OCI-LY7 (cell line): ENCODE measurements around the gene SMAD1. TPM values are rescaled to one million over a fixed set of nuclear protein-coding genes. Genes with fewer than 3 reads are reported as not detected.

Experiments used
- BruUV-seq: library from RNA; stranded (reverse); fragments of 400-500 nt; replicated peaks from 2 replicates; lab custom pipeline; 2021; lab: Mats Ljungman, UMichigan
- CTCF ChIA-PET: fragments of 300-600 bp; sonication (Branson Sonifier 250); formaldehyde crosslinking; loops from one replicate; lab custom pipeline; 2022; ENCODE audit warnings: antibody characterized with exemption; ENCODE audit not compliant: unreplicated experiment; lab: Charles Lee
- POLR2A ChIA-PET: fragments of 300-600 bp; sonication (Branson Sonifier 250); formaldehyde crosslinking; loops from one replicate; lab custom pipeline; 2022; ENCODE audit warnings: antibody characterized with exemption; lab: Charles Lee
- DNase-seq: peaks from one replicate; pipeline ENCODE4 v3.0.0-alpha.2; 2015; ENCODE audit warnings: low spot score
- H2AFZ ChIP-seq: fragments of 200-600 bp; sonication (generic), shearing (Covaris generic); 2 replicates; pipeline ENCODE4 v1.6.1; 2014; ENCODE audit warnings: mild to moderate bottlenecking, antibody characterized with exemption, low read length, moderate library complexity
- H3K27ac ChIP-seq: fragments of 200-600 bp; sonication (generic); 2 replicates; pipeline ENCODE4 v1.5.1; 2014; ENCODE audit warnings: mixed run types, low read depth, mild to moderate bottlenecking, moderate library complexity, low read length, inconsistent platforms; ENCODE audit not compliant: poor library complexity, severe bottlenecking
- H3K36me3 ChIP-seq: fragments of 200-600 bp; sonication (generic); 2 replicates; pipeline ENCODE4 v1.6.1; 2014; ENCODE audit warnings: mild to moderate bottlenecking, antibody characterized with exemption, low read length, moderate library complexity, mixed read lengths; ENCODE audit not compliant: insufficient read depth
- H3K4me1 ChIP-seq: fragments of 200-600 bp; sonication (generic); 2 replicates; pipeline ENCODE4 v1.5.1; 2014; ENCODE audit warnings: mild to moderate bottlenecking, low read length; ENCODE audit not compliant: insufficient read depth, poor library complexity, severe bottlenecking
- H3K4me2 ChIP-seq: fragments of 200-600 bp; sonication (generic); 2 replicates; pipeline ENCODE4 v1.6.1; 2014; ENCODE audit warnings: mild to moderate bottlenecking, low read length
- H3K4me3 ChIP-seq: fragments of 200-600 bp; sonication (generic); 2 replicates; pipeline ENCODE4 v1.5.1; 2014; ENCODE audit warnings: mild to moderate bottlenecking, low read depth, low read length; ENCODE audit not compliant: poor library complexity, severe bottlenecking
- H3K79me2 ChIP-seq: fragments of 200-600 bp; sonication (generic); 2 replicates; pipeline ENCODE4 v1.6.1; 2016; ENCODE audit warnings: low read depth, mild to moderate bottlenecking, low read length, moderate library complexity, mixed read lengths; ENCODE audit not compliant: insufficient read depth
- H3K9me2 ChIP-seq: fragments of 200-600 bp; sonication (generic); 2 replicates; pipeline ENCODE4 v1.6.1; 2016; ENCODE audit warnings: mild to moderate bottlenecking, low read length, mixed read lengths; ENCODE audit not compliant: insufficient read depth
- H3K9me3 ChIP-seq: fragments of 200-600 bp; sonication (generic); 2 replicates; pipeline ENCODE4 v1.6.1; 2014; ENCODE audit warnings: mild to moderate bottlenecking, mixed run types, low read length, mixed read lengths
- H4K20me1 ChIP-seq: fragments of 200-600 bp; sonication (generic); 2 replicates; pipeline ENCODE4 v1.6.1; 2014; ENCODE audit warnings: mild to moderate bottlenecking, antibody characterized with exemption, low read length, moderate library complexity, mixed read lengths; ENCODE audit not compliant: insufficient read depth
- CTCF ChIP-seq: fragments of 200-600 bp; sonication (generic); conservative IDR thresholded peaks from 2 replicates; pipeline ENCODE4 v1.5.1; 2014; ENCODE audit warnings: mild to moderate bottlenecking, antibody characterized with exemption, low read length, moderate library complexity, mixed read lengths
- EZH2phosphoT487 ChIP-seq: fragments of 200-600 bp; sonication (generic); IDR thresholded peaks from 2 replicates; pipeline ENCODE4 v1.6.1; 2018; ENCODE audit warnings: low read depth, borderline replicate concordance, mild to moderate bottlenecking, mixed run types, antibody characterized with exemption, low read length, moderate library complexity, mixed read lengths
- intact Hi-C: fragments of 100-400 bp; cut with micrococcal nuclease; formaldehyde crosslinking; loops from one replicate; pipeline ENCODE4 v1.10.0; 2022; ENCODE audit not compliant: unreplicated experiment
- total RNA-seq, 2 experiments: library from RNA; depleted of rRNA in 1 of 2; stranded (reverse); fragments of >200 nt in 1 of 2; shearing (Covaris generic) in 1 of 2; gene quantifications; 2 replicates each; pipeline ENCODE4 v1.2.3, GENCODE V29; 2014 to 2022

The SMAD1 gene
- total RNA-seq, 2 experiments from 2014 or later = 39.9 to 60.9 TPM

GRCh38 chr4:145535202-145535601 is 53.5 kb downstream of the SMAD1 start:
- intact Hi-C loops = no loop called here
- ChIA-PET CTCF (no interaction called here), POLR2A (no interaction called here)
- H4K20me1 ChIP-seq = no peaks in the 10 kb centered on the region
- no TSS peak for BruUV-seq
- H3K4me2 ChIP-seq = no peak overlapping the region
- TF ChIP-seq EZH2phosphoT487 (no peak), CTCF (no peak)
- H2AFZ ChIP-seq = no peak overlapping the region
- no peaks in the 10 kb centered on the region for H3K9me2 ChIP-seq
- no peaks in the 10 kb centered on the region for H3K9me3 ChIP-seq
- peaks cover 60% of the 10 kb centered on the region for H3K36me3 ChIP-seq
- no peak overlapping the region for H3K4me3 ChIP-seq
- no peak for DNase-seq
- H3K79me2 ChIP-seq = peaks cover 87% of the 10 kb centered on the region
- peaks cover 58% of the 10 kb centered on the region for H3K4me1 ChIP-seq
- no peak overlapping the region for H3K27ac ChIP-seq

- TF ChIP-seq EZH2phosphoT487 (no peak), CTCF (no peak)
- POLR2A ChIA-PET = interaction anchor here (1.1 kb wide), 1 partner anchor 10 kb away, joined by 3 read pairs; no protein-coding TSS in a partner anchor
- intact Hi-C loops = no loop called here
- Histone ChIP-seq H3K4me1 (peaks cover 58% of the 10 kb centered on the region), H4K20me1 (no peaks in the 10 kb centered on the region), H3K9me2 (no peaks in the 10 kb centered on the region), H3K27ac (no peak overlapping the region), H3K79me2 (peaks cover 79% of the 10 kb centered on the region), H3K4me2 (no peak overlapping the region), H3K36me3 (peaks cover 65% of the 10 kb centered on the region), H3K9me3 (no peaks in the 10 kb centered on the region), H3K4me3 (no peak overlapping the region), H2AFZ (no peak overlapping the region)
- BruUV-seq = no TSS peak
- CTCF ChIA-PET = no interaction called here
- no peak for DNase-seq
Observed at GRCh38 chr4:145536044-145536443, 54.4 kb downstream of the SMAD1 start.

GRCh38 chr4:145538596-145538995 is 56.9 kb downstream of the SMAD1 start:
- intact Hi-C loops = no loop called here
- no peak for DNase-seq
- Histone ChIP-seq H3K27ac (no peak overlapping the region), H2AFZ (no peak overlapping the region), H3K4me1 (peaks cover 59% of the 10 kb centered on the region), H3K9me3 (no peaks in the 10 kb centered on the region), H3K4me2 (peak overlapping the region; percentile 33), H3K9me2 (no peaks in the 10 kb centered on the region), H3K36me3 (peaks cover 67% of the 10 kb centered on the region), H4K20me1 (no peaks in the 10 kb centered on the region), H3K4me3 (no peak overlapping the region), H3K79me2 (peaks cover 59% of the 10 kb centered on the region)
- ChIA-PET POLR2A (interaction anchor here (0.6 to 1.8 kb wide), 4 partner anchors 8 to 451 kb away, joined by 3 to 8 read pairs (median 4); no protein-coding TSS in a partner anchor), CTCF (no interaction called here)
- TF ChIP-seq EZH2phosphoT487 (no peak), CTCF (no peak)
- no TSS peak for BruUV-seq
